PFSK-1 (cell line): Measurements from ENCODE around the gene USH2A.

ENCODE experiments used
- FOXP2 ChIP-seq: optimal IDR thresholded peaks from 2 replicates; pipeline ENCODE3; 2011; ENCODE audit warnings: borderline replicate concordance, control low read depth, inconsistent platforms; ENCODE audit not compliant: insufficient read depth; ENCODE audit errors: extremely low read length, extremely low read depth
- POLR2AphosphoS5 ChIP-seq: IDR thresholded peaks from 2 replicates; pipeline ENCODE4 v1.6.1; 2012; ENCODE audit warnings: low read depth, mild to moderate bottlenecking, control low read depth, low read length, moderate library complexity
- SIN3A ChIP-seq: IDR thresholded peaks from 2 replicates; pipeline ENCODE4 v1.6.1; 2012; ENCODE audit warnings: mild to moderate bottlenecking, low read length, moderate library complexity, borderline replicate concordance; ENCODE audit not compliant: insufficient read depth
- TAF1 ChIP-seq: IDR thresholded peaks from 2 replicates; pipeline ENCODE4 v1.6.1; 2012; ENCODE audit warnings: low read length, control low read depth, borderline replicate concordance; ENCODE audit not compliant: insufficient read depth
- TF ChIP-seq, protein P1 (sequence below), 2 experiments: IDR thresholded peaks; 2 replicates each; pipeline versions ENCODE4 v1.6.1 to v1.8.0; 2011 to 2012; ENCODE audit warnings: low read depth in 2 of 2, low read length in 2 of 2, control low read depth in 1 of 2, inconsistent platforms in 1 of 2, mild to moderate bottlenecking in 1 of 2, moderate library complexity in 1 of 2; ENCODE audit not compliant: insufficient read depth in 1 of 2

Gene USH2A

DNA sequence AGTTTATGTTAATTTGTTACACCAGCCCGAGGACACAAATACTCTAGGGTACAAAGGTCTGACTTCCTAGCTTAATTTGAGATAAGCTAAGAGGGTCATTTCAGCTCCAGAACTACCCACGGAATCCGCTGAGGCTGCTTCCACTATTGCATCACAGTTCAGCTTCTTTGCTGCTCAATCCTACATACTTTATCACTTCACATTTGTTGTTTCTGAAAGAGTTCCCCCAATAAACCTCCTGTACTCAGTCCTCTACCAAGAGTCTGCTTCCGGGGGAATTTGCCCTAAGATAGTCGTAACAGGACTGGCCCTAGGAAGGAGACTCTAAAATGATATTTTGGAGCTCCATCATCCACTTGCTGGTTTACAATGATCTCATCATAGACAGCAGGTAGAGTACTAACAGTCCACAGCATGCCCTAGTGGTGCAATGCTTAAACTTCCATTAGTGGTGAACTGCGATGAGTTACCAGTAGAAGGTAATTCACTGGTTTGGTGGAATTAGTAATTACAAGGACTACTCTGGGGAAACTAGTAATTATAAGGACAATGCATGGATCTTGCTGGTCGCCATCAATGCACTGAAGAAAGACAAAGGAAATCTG is 229.3 kb downstream of the USH2A start:
- TF ChIP-seq SIN3A: no peak

DNA sequence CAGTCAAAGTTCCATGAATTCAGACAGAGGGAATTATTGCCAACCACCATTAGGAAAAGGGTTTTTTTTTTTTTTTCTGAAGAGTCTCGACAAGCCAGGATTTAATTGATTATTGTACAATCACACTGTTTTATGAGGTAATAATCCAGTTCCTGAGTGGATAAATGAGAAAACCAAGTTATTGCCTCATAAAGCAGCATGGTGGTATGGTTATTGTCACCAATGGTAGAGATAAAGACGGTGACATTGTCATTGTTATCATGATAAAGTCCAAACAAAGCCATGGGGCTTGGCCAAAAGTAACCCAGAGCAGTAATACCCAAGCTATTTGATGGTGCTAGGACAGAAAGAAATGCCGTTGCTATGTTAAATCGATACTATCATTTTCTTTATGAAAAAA is 232.8 kb downstream of the USH2A start:
- TF ChIP-seq POLR2AphosphoS5 (no peak), SIN3A (no peak), FOXP2 (no peak), TAF1 (no peak)
- TF ChIP-seq, protein P1, sequence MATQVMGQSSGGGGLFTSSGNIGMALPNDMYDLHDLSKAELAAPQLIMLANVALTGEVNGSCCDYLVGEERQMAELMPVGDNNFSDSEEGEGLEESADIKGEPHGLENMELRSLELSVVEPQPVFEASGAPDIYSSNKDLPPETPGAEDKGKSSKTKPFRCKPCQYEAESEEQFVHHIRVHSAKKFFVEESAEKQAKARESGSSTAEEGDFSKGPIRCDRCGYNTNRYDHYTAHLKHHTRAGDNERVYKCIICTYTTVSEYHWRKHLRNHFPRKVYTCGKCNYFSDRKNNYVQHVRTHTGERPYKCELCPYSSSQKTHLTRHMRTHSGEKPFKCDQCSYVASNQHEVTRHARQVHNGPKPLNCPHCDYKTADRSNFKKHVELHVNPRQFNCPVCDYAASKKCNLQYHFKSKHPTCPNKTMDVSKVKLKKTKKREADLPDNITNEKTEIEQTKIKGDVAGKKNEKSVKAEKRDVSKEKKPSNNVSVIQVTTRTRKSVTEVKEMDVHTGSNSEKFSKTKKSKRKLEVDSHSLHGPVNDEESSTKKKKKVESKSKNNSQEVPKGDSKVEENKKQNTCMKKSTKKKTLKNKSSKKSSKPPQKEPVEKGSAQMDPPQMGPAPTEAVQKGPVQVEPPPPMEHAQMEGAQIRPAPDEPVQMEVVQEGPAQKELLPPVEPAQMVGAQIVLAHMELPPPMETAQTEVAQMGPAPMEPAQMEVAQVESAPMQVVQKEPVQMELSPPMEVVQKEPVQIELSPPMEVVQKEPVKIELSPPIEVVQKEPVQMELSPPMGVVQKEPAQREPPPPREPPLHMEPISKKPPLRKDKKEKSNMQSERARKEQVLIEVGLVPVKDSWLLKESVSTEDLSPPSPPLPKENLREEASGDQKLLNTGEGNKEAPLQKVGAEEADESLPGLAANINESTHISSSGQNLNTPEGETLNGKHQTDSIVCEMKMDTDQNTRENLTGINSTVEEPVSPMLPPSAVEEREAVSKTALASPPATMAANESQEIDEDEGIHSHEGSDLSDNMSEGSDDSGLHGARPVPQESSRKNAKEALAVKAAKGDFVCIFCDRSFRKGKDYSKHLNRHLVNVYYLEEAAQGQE (IDR thresholded peaks at IDR 0.05; ENCODE audit: insufficient read depth in 1 of 2, low read depth in 2 of 2, low read length in 2 of 2): no peak

DNA sequence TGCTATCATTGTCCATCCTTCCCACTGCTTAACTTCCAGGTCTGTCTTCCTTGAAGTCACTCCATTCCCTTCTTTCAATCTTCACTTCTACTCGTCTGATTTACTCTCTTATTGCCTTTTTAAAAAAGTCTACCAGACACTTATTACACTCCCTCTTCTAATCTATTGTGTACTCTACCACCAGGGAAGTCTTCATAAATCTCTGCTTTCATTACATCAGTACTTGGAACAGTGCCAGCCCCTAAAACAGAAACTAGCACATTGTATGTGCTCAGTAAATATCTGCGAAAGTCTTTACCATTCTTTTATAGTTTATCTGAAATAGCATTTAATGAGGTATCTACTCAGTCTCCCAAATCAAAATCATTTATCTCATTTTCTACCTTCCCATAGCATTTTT is 236.4 kb downstream of the USH2A start:
- no peak for TF ChIP-seq FOXP2
- TF ChIP-seq, protein P1 (IDR thresholded peaks at IDR 0.05; ENCODE audit: insufficient read depth in 1 of 2, low read depth in 2 of 2, low read length in 2 of 2): no peak
- no peak for TF ChIP-seq SIN3A
- no peak for TF ChIP-seq POLR2AphosphoS5
- no peak for TF ChIP-seq TAF1

DNA sequence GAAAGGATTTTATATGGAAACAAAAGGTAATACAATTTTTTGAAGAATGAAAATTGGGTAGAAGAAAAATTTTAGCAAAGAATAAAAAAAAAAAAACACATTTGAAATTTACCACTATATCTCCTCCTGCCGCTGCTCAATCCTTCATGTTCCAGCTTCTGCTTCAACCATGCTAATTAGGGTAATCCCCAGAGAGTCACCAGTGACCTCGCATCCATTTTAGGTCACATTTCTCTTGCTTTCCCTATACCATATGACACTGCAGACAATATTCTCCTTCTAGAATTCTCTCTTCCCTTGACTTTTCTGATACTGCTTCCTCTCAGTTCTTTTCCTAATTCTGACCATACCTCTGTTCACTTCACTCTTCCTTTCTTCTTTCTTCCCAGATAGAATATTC is 237.1 kb downstream of the USH2A start:
- no peak for TF ChIP-seq FOXP2
- TF ChIP-seq, protein P1 (IDR thresholded peaks at IDR 0.05; ENCODE audit: insufficient read depth in 1 of 2, low read depth in 2 of 2, low read length in 2 of 2): no peak
- TF ChIP-seq POLR2AphosphoS5: no peak
- no peak for TF ChIP-seq SIN3A
- no peak for TF ChIP-seq TAF1

DNA sequence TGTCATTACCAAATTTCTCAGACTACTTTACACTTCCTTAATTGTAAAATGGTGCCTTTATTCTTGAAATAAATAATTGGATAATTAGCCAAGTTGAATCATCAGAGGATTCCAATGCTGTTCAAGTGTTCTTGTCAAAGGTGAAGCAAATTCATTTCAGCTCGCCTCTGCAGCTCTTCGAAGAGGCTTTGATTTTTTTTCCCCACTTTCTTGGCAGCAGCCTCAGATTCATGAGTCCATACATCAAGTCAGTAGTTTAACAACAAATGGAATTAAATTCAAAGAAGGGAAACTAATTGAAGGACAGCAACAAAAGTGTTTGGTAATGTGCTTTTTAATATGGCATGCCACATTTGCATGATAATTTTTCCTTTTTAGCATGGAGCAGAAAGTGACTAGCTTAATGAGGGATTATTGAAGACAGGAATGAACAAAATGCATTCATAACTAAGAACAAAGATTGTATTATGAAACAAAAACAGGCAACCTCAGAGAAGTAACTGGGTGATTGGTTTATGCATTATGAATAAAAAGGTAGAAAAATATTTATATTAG is 239.0 kb downstream of the USH2A start:
- TF ChIP-seq, protein P1 (IDR thresholded peaks at IDR 0.05; ENCODE audit: insufficient read depth in 1 of 2, low read depth in 2 of 2, low read length in 2 of 2): no peak
- no peak for TF ChIP-seq POLR2AphosphoS5
- no peak for TF ChIP-seq FOXP2
- no peak for TF ChIP-seq SIN3A
- TF ChIP-seq TAF1: no peak
